HG02642 (cell line): ENCODE results near the gene ALDH3B1.
"Not testable (repeated sequence)": the region's sequence is repeated elsewhere in the genome, so short reads cannot be mapped to it uniquely, and the experiment has no call there.

Experiments
- ATAC-seq: cut with Tn5 transposase; IDR thresholded peaks from one replicate; pipeline ENCODE4 v1.9.1; 2021; ENCODE audit warnings: mild to moderate bottlenecking; ENCODE audit not compliant: unreplicated experiment, poor library complexity

Gene ALDH3B1

GRCh38 chr11:68010090-68011041, at the start of gene ALDH3B1:
Gene ALDH3B1 (plus strand): TSS chr11:68010327. CDS start chr11:68015298, 4,971 bp downstream.
- no peak for ATAC-seq

- not testable (repeated sequence) for ATAC-seq
Measured at GRCh38 chr11:67963217-67963616, 46.9 kb upstream of the ALDH3B1 start.

- ATAC-seq: not testable (repeated sequence)
Measured at GRCh38 chr11:67963879-67964278, 46.2 kb upstream of the ALDH3B1 start.

GRCh38 chr11:67964746-67965145, 45.4 kb upstream of the ALDH3B1 start:
- ATAC-seq: not testable (repeated sequence)

- ATAC-seq: not testable (repeated sequence)
Measured at GRCh38 chr11:67965830-67966348, 44.2 kb upstream of the ALDH3B1 start.

GRCh38 chr11:67974746-67975145, 35.4 kb upstream of the ALDH3B1 start:
- not testable (repeated sequence) for ATAC-seq

GRCh38 chr11:67978766-67979418, 31.2 kb upstream of the ALDH3B1 start:
- not testable (repeated sequence) for ATAC-seq

- ATAC-seq: not testable (repeated sequence)
Measured at GRCh38 chr11:67981226-67981625, 28.9 kb upstream of the ALDH3B1 start.

GRCh38 chr11:67982255-67982857, 27.8 kb upstream of the ALDH3B1 start:
- not testable (repeated sequence) for ATAC-seq

GRCh38 chr11:67983951-67984350, 26.2 kb upstream of the ALDH3B1 start:
- ATAC-seq: no peak

- not testable (repeated sequence) for ATAC-seq
Measured at GRCh38 chr11:67985302-67985701, 24.8 kb upstream of the ALDH3B1 start.

- not testable (repeated sequence) for ATAC-seq
Measured at GRCh38 chr11:67990546-67991346, 19.4 kb upstream of the ALDH3B1 start.

GRCh38 chr11:67991347-67992121, 18.6 kb upstream of the ALDH3B1 start:
- ATAC-seq: not testable (repeated sequence)

- not testable (repeated sequence) for ATAC-seq
Measured at GRCh38 chr11:67993821-67994220, 16.3 kb upstream of the ALDH3B1 start.

GRCh38 chr11:67994387-67994786, 15.7 kb upstream of the ALDH3B1 start:
- not testable (repeated sequence) for ATAC-seq

GRCh38 chr11:67995129-67995528, 15.0 kb upstream of the ALDH3B1 start:
- ATAC-seq: not testable (repeated sequence)

- not testable (repeated sequence) for ATAC-seq
Measured at GRCh38 chr11:67995579-67995978, 14.5 kb upstream of the ALDH3B1 start.

GRCh38 chr11:67996051-67996450, 14.1 kb upstream of the ALDH3B1 start:
- ATAC-seq: no peak
